A172 (cell line): ENCODE data around the gene CCDC34. TPM values are rescaled to one million over a fixed set of nuclear protein-coding genes. Genes with fewer than 3 reads are reported as not detected.
"Not testable (repeated sequence)": the region's sequence is repeated elsewhere in the genome, so short reads cannot be mapped to it uniquely, and the experiment has no call there.

ENCODE experiments used
- DNase-seq: peaks from one replicate; pipeline ENCODE4 v3.0.0-alpha.2; 2015; ENCODE audit warnings: low spot score
- total RNA-seq: library from RNA; depleted of rRNA; stranded (reverse); fragments of >200 nt; shearing (Covaris generic); gene quantifications from 2 replicates; pipeline ENCODE4 v1.2.3, GENCODE V29; 2014

CCDC34 gene
- total RNA-seq, 1 experiment from 2014 or later = 44.8 TPM

- no peak for DNase-seq
These were observed 1.2 kb downstream of the CCDC34 start for GRCh38 chr11:27361649-27362431.

DNA sequence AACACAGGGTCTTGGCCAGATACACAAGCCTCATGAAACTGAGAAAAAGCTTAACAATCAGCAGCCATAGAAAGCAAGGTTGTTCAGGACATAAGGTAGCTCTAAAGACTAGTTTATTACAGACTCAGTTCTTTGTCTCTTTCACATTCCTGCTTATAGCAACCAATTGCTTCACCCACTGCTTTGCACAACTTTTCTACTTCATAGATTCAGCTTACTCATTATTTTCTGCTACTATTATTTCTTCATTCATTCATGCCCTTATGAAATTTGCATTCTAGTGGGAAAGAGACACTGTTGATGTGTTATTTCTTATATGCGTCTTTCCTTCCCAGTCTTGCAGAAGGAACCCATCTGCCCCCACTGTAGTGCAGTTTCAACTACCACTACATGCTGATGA, 4.7 kb downstream of the CCDC34 start:
- no peak for DNase-seq

DNA sequence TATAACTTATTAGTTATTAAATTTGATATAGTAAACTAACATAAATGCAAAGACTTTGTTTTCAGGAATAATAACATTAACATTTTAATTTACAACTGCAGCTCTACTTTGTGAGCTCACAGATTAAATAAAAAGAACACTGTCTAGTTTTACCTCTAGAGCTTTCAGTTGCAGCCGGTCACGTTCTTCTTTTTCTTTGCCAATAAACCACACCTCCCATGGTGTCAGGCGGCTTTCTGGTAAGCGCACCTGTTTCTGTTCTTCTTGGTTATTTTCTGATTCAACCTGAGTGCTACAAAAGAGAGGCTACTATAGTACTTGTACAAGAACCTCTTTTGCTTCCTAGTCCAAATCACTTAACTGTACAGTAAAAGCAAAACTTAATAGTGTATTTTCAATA, 5.8 kb downstream of the CCDC34 start:
- no peak for DNase-seq

DNA sequence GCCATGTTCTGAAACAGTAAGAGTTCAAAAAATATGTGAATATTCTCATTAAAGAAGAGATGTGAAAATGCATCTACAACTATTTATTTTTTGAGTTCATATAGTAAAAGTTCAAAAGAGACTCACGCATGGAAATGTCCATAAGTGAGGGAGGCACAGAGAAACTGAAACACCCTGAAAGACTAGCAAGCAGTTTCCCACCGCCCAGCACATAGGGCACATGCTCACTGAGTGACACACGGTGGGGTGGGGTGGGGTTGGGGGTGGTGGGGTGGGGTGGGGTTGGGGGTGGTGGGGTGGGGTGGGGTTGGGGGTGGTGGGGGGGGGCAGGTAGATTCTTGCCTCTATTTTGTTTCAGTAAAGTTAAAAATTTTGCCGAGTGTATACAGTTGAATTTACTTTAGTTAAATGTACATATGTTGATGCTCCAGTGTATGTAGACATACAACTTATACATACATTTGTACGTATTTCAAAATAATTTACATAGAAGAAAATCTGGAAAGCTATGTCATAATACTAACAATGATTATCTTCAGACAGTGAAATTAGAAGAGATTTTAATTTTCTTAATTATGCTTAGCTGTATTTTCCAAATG, 6.3 kb downstream of the CCDC34 start:
- DNase-seq = no peak

DNA sequence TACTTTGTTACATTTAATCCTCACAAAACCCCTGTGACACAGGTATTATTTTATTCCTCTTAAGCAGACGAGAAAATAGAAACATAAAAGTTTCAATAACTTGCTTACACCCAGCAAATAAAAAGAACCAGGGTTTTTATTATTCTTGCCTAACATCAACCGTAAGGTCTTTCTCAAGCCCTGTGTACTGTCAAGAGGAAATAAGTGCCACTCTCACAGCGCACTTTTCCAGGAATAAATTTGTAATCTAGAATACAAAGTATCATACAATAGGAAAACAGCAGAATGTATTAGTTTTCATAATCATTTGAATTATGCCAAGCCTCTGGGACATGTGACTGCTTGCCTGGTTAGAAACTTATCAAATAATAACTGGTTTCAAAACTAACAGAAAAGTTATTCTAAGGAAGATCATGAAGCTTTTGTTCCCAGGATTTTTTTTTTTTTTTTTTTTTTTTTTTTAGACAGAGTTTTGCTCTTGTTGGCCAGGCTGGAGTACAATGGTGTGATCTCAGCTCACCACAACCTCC, 7.4 kb downstream of the CCDC34 start:
- no peak for DNase-seq

DNA sequence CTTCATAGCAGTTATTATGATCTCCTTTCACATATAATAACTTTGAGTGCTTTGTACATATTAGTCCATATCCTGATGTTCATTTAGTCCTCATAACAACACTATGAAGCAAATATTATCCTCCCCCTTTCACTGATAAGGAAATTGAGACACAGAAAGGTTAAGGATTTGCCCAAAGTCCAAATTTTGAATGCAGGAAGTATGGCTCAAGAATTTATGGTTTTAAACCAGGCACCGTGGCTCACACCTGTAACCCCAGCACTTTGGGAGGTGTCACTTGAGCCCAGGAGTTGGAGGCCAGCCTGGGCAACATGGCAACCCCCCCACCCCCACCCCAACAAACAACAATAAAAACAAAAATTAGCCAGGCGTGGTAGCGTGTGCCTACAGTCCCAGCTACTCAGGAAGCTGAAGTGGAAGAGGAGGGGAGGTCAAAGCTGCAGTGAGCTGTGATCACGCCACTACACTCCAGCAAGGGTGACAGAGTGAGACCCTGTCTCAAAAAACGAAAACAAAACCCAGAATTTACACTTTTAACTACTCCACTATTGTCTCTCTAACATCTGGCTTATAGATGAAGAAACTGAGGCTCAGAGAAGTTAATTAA, 8.6 kb downstream of the CCDC34 start:
- DNase-seq = no peak

DNA sequence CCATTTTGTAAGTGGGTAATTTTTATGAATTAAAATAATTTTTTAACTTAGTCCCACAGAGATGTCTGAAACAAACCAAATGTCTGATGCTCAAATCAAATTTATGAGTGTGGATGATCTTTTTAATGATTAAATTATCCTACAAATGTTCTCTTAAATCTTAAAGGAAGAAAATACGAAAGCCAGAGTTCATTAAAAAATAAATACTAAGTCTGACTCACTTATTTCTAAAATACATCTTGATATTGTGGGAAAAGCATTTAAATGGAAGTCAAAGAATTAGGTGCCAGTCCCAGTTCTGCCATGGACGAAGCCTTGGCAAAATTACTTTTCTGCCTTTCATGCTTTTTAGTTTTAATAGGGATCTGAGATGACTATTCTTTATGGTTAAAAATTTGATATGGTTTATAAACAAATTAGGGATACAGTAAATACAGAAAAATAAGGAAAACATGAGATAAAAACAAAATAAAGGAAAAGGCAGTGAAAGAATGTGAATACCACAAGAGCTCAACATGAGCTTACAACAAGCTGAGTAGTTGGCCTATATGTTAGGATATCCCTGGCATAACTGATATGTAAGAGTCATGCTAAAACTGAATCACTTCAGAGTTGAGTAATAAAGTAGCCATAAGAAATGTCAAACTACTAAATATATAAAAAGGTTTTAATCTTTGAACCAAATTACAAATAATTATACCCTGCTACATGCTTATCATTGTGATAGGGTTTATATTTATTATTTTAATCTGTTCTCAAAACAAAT, 9.2 kb downstream of the CCDC34 start:
- no peak for DNase-seq

DNA sequence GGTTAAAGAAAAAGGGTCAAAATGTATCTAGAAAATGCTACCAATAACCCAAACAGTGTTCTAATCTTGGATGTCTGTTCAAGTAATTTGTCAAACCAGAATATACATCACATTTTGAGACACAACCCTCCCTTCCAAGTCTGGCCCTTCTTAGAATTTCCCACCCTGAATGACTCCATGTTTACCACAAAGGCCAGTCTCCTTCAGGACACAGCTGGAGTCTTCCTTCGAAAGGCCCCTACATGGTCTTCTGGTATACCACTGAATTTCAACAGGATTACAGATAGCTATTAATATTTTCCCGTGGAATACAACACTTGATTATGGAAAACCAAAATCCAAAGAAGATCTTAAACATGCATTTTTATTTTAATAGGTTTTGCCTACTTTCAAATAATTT, 10.2 kb downstream of the CCDC34 start:
- no peak for DNase-seq

- no peak for DNase-seq
These were observed 12.5 kb downstream of the CCDC34 start for GRCh38 chr11:27350511-27350910.

DNA sequence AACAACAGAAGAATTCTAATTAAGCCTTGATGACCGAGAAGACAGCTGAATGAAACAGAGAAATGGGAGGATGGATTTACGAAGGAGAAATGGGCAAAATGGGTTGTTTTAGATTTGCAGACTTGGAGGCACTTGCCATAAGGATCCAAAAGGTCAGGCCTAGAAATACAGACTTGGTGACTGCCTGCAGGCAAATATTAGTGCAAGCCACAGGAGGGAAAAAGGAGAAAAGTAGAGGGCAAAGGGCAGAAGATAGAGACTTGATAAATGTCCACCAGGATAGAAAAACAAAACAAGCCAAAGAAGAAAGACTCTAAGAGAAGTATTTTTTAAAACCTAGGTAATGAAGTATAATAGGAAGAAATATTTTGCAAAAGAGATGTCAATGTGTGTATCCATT, 13.1 kb downstream of the CCDC34 start:
- no peak for DNase-seq

DNA sequence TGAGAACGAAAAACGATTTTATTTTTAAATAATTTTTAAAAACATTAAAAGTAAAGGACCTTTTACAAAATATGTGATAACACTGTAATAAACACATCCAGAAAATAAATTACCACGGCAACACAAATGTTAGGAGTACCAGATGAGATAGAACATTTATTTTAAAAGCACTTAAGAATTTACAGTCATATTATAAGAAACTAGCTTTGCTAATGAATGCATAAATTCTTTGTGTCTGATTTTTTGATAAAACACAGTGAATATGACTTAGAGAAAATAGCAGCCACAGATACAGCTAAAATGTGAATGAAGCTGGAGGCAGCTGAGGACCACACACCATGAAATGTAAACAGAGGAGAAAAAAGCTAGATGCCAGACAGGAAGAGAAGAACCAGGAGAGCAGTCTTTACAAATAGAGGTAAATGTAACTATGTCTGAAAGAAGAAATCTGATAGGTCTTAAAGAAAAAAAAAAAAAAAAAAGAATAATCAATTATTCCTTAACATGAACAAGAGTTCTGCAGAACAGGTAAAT, 14.6 kb downstream of the CCDC34 start:
- no peak for DNase-seq

GRCh38 chr11:27347359-27348339, 15.4 kb downstream of the CCDC34 start:
- no peak for DNase-seq

DNA sequence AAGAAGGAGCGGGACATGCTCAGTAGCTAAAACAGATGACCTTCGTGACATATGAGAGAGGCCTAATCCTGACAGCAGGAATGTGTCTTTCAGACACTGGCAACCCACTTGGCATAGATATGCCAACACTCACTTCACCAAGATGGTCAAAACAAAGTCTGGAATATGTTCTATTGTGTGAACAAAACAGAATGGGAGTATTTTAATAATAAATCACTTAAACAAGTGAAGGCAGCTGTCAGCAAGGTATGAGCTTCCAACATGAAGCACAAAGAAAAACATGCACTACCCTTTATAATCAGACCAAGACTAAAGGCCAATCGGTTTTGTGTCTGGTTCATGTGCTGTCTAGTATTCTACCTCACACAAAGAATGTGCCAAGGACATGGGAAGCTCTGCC, 23.1 kb downstream of the CCDC34 start:
- DNase-seq = no peak

- not testable (repeated sequence) for DNase-seq
These were observed 28.3 kb downstream of the CCDC34 start for GRCh38 chr11:27334764-27335163.

GRCh38 chr11:27331981-27332380, 31.0 kb downstream of the CCDC34 start:
- peak; percentile 54 for DNase-seq

GRCh38 chr11:27330633-27331270, 32.3 kb downstream of the CCDC34 start:
- no peak for DNase-seq

DNA sequence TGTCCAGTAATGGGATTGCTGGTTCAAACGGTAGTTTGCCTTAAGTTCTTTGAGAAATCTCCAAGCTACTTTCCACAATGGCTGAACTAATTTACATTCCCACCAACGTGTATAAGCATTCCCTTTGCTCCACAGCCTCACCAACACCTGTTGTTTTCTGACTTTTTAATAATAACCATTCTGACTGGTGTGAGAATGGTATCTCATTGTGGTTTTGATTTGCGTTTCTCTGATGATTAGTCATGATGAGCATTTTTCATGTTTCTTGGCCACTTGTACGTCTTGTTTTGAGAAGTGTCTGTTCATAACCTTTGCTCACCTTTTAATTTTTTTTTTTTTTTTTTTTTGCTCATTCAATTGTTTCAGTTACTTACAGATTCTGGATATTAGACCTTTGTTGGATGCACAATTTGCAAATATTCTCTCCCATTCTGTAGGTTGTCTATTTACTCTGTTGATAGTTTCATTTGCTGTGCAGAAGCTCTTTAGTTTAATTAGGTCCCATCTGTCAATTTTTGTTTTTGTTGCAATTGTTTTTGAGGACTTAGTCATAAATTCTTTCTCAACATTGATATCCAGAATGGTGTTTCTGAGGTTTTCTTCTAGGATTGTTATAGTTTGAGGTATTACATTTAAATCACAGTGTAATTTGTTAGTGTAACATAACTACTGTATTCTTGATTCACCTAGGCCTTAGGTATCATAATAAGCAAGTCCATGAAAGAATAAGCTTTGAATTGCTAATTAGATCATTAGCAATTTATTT, 33.0 kb downstream of the CCDC34 start:
- no peak for DNase-seq

DNA sequence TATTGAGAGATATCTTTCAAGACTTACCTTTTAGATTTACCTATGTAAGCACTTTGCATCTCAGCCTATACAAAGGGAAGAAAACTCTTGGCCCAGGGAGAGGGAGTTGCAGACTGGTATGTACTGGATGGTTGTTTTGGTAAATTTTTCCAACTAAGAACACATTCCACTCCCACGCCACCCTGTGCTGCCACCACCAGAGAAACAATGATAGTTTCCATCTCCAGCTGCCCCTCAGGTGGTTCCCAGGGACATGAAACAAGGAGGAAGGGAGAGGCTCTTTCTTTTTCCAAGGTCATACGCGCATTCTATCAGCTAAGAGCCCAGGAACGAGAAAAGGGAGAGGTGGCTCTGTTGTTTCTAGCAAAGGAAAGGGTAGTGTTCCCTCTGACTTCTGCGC, 34.4 kb downstream of the CCDC34 start:
- no peak for DNase-seq

GRCh38 chr11:27327064-27327463, 36.0 kb downstream of the CCDC34 start:
- DNase-seq = not testable (repeated sequence)
